ENCODE data around the gene ZSCAN20.

Gene ZSCAN20

DNA sequence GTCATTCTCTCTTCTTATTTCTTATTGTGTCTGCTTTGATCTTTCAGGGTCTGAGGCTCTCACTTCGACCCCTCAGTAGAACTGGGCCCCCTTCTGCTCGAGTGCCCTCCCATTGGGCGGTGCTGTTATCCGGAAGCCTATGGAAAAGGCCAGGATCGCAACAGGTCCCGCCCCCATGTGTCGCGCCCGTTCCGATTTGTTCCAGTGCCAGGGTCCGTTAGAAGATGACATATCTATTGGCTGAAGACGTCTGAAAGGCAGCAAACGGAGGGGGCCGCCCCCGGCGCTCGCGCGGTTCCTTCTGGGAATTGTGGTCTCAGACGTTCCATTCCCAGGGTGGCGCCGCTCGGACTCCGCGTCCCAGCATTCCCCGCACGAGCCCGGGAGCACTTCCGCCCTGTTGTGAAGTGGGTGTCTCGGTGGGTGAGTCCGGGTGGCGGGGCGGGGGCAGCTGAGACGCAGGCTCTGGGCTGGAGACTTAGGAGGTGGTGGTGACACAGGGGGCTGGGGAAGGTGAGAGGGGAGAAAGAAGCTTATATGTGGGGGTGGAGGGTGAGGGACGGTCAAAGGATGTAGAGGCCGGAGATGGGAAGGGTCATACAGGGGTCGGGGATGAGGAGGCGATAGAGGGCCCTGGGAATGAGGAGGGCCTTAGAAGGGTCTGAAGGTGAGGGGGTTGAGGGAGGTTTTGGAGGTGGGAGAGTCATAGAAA lies at the start of gene ZSCAN20:
Gene ZSCAN20 (plus strand): TSS at position 377 of the 712 bp plus-strand sequence. CDS start 6,644 bp downstream, outside the sequence.
- DNase-seq, result peak; percentile 99

DNA sequence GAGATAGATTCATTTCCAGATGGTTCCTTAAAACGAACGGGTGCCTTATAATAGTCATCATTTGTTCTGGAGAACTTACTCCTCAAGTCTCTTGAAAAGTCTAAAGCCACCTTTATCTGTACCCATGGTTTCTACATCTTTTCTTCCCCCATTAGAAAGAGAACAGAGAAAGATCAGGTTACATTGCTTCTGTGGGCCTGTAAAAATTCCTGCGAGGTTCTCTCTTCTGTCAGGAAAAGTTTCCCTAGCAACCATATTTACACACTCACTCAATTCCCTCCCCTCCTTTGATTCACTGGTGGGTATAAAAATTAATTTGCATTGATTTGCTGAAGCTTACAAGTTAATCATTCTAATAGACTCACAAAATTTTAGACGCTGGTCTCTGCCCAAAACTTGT lies 48.2 kb upstream of the ZSCAN20 start:
- DNase-seq, result no peak

DNA sequence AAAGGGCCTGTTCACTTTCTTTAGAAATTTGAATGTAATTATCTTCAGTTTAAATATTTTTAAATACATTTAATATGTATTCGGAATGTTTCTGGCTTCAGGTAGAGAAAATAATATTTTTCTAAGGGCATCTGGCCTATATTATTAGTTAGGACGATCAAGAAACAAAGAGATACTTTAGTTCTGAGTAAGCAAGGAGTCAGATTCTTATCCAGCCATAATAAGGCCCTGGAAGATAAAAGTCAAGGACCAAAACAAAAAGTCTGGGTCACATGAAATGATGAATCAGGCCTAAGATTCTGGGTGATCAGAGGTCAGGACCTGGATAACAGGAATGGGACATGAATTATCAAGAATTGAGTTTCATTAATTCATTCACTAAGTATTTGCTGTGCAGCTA lies 47.8 kb upstream of the ZSCAN20 start:
- DNase-seq, result no peak

DNA sequence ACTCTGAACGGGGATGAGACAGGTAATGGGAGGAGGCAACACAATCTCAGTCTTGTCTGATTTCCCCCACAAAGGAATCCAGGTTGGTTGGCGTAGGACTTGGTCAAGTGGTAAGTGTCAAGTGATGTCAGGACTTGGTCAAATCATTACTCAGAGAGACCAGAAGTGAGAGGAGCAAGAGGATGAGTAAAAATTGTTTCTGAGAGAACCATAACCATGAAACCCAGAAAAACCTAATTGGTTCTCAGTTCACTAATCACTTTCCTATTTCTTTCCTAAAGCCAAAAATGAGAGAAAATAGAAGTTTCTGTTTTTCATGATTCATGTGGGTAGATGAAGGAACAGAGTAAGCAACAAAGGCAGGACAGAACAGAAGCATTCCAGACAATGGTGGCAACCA lies 46.5 kb upstream of the ZSCAN20 start:
- no peak for DNase-seq

DNA sequence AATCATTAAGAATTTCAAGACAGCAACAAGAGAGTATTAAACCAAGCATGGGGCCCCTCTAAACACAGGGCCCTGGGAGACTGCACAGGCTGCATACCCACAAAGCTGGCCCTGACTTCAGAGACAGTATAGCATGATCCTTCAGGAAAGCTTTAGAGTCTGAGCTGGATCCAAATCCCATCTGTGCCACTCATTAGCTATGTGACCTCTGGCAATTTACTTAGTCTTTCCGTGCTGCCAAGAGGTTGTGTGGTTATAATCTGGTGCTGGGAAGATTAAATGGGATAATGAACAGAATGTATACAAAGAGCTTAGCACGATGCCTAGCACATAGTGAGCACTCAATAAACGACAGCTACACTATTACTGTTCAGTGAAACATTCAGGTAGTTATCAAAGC lies 45.5 kb upstream of the ZSCAN20 start:
- no peak for DNase-seq

DNA sequence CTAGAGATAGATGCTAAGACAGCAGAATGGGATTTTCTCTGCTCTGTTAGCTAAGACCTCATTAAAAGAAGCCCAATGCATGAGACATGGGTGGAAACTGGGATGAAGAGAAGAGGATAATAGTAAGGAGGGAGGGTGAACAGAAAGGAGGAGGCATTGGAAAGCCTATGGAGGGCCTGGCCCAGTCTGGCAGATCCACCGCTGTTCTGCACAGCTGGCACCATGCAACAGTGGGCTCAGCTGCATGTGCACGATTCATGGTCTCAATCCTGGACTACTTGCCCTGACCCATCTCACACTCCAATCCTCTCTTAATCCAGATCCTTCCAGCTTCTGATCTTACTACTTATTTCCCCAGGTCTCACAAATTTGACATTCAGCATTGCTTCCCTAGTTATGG lies 43.8 kb upstream of the ZSCAN20 start:
- no peak for DNase-seq

- DNase-seq, result no peak
Observed at GRCh38 chr1:33429332-33429731, 43.1 kb upstream of the ZSCAN20 start.

GRCh38 chr1:33429856-33430691 lies 42.4 kb upstream of the ZSCAN20 start:
- no peak for DNase-seq

GRCh38 chr1:33430692-33431593 lies 41.5 kb upstream of the ZSCAN20 start, which contains the start of gene PHC2:
Gene PHC2, minus strand, starts transcription at chr1:33431095. Its CDS starts 55,556 bp downstream, at chr1:33375539.
- peak; percentile 99 for DNase-seq

GRCh38 chr1:33433509-33434362 lies 38.7 kb upstream of the ZSCAN20 start:
- DNase-seq, result peak; percentile 96

- no peak for DNase-seq
Observed at GRCh38 chr1:33434363-33434750, 38.1 kb upstream of the ZSCAN20 start.

GRCh38 chr1:33435096-33435820 lies 37.2 kb upstream of the ZSCAN20 start:
- DNase-seq, result no peak

DNA sequence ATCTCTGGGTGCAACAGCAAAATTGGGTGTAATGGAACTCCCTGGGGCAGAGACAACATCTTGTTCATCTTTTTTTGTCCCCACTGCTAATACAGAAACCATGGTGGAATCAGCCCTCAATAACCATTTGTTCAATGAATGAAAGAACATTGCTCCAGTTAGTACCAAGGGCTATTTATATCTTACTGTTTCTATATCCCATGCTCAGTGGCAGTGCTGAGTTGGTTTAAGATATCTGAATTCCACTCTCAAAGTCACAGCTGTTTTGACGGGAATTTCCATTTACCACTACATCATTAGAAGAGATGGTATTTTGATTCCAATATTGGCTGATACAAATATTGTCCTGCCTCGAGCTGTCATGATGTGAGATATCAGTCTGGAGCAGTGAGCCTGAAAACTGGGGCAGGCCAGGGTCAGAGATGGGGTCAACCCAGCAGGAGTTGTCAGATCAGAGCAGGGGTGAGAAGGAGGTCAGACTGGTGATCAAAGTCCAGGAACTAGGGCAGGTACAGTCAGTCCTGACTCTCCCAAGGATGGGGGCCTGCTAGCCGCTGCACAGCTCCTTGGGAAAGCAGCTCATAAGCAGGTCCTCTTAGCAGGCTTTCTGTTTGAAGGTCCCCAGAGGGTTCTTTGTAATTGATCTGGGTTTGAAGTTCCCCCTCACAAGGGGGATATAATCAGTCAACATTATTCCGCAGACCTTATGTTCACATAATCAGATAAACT lies 35.7 kb upstream of the ZSCAN20 start:
- DNase-seq, result no peak

GRCh38 chr1:33438364-33439160 lies 33.9 kb upstream of the ZSCAN20 start:
- DNase-seq, result no peak

- no peak for DNase-seq
Observed at GRCh38 chr1:33439662-33440061, 32.8 kb upstream of the ZSCAN20 start.

- DNase-seq, result no peak
Observed at GRCh38 chr1:33441088-33441745, 31.2 kb upstream of the ZSCAN20 start.

DNA sequence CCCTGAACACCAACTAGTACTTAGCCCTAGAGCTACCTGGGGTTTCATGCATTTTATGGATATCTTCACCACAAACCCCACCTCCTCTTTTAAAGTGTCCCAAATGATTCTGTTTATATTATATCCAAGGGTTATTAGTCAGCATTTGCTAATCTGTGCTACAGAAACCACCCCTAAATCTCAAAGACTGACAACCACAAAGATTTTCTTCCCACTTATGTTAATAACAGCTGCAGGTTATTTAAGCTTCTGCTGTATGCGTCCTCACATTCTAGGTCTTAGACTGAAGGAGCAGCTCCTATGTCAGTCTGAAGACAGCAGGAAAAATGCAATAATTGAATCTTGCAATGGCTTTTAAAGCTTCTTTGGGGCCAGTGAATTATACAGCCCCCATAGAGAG lies 30.3 kb upstream of the ZSCAN20 start:
- DNase-seq, result no peak

GRCh38 chr1:33443080-33443704 lies 29.3 kb upstream of the ZSCAN20 start:
- DNase-seq, result no peak

- peak; percentile 88 for DNase-seq
Observed at GRCh38 chr1:33443705-33444180, 28.7 kb upstream of the ZSCAN20 start.
